ENCODE data around the gene EXD3. TPM values are rescaled to one million over a fixed set of nuclear protein-coding genes. Genes with fewer than 3 reads are reported as not detected.

EXD3 gene
- total and polyA plus RNA-seq, 2 of the 13 experiments (the other 11 are each of a cell fraction or from before 2014, with no cell fraction given): 2.7 to 4.8 TPM

DNA sequence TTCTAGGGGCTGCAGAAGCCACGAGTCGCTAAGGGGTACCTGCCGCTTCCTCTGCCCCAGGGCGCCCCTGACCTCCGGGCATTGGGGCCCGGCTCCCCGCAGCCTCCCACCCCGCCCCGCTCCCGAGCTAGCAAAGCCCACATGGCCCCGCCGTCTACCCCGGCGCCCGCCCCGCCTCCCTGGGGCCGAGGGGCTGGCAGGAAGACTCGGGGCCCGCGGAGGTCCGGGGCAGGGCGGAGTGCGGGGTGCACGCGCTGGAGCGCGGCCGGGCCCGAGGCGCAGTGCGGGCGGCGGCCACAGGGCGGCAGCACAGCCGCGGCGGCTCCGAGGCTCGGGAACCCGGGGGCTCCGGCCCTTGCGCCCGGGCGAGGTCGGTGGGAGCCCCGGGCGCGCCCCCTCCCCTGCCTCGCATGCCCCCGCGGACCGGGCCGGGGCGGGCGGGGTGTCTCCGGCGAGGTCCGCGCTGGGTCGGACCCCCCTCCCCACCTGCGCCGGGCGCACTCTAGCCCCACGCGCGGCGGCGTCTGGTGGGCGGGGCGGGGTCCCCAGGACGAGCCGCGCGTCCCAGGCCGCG, 127.6 kb downstream of the EXD3 start (continued):
- TF ChIP-seq KLF15 (CRISPR knock-in tag; IDR thresholded peaks at IDR 0.05; ENCODE audit: borderline replicate concordance) (0 out of 2 replicates have a peak, but pooled peaks have one; percentile 10), MAX (IDR thresholded peaks at IDR 0.05) (peak; percentile 67; the same call in 1 of the 2 replicates), TFDP1 (CRISPR knock-in tag; IDR thresholded peaks at IDR 0.05; ENCODE audit: borderline replicate concordance) (peak; percentile 1; the same call in 1 of the 2 replicates), ZFX (CRISPR knock-in tag; IDR thresholded peaks at IDR 0.05; ENCODE audit: low read depth) (0 out of 2 replicates have a peak, but pooled peaks have one; percentile 26), MLLT10 (CRISPR knock-in tag; IDR thresholded peaks at IDR 0.05) (no peak), ZNF777 (CRISPR knock-in tag; IDR thresholded peaks at IDR 0.05) (peak; percentile 41), ZNF232 (CRISPR knock-in tag; IDR thresholded peaks at IDR 0.05; ENCODE audit: borderline replicate concordance) (no peak), ZFY (CRISPR knock-in tag; IDR thresholded peaks at IDR 0.05) (peak; percentile 30), ZBTB7A (CRISPR knock-in tag; IDR thresholded peaks at IDR 0.05) (no peak), MTA1 (CRISPR knock-in tag; IDR thresholded peaks at IDR 0.05; ENCODE audit: borderline replicate concordance) (0 out of 2 replicates have a peak, but pooled peaks have one; percentile 6), MTA3 (CRISPR knock-in tag; IDR thresholded peaks at IDR 0.05) (no peak), ZNF441 (CRISPR knock-in tag; IDR thresholded peaks at IDR 0.05; ENCODE audit: borderline replicate concordance) (peak; percentile 97), RAD21 (CRISPR knock-in tag; IDR thresholded peaks at IDR 0.05) (peak; percentile 81), SP4 (CRISPR knock-in tag; IDR thresholded peaks at IDR 0.05) (0 out of 2 replicates have a peak, but pooled peaks have one; percentile 27), HMGXB4 (CRISPR knock-in tag; IDR thresholded peaks at IDR 0.05; ENCODE audit: borderline replicate concordance in 1 of 2, low read depth in 1 of 2) (0 out of 4 replicates have a peak, but pooled peaks of 1 of the 2 experiments have one; percentile 4), ZNF562 (CRISPR knock-in tag; IDR thresholded peaks at IDR 0.05; ENCODE audit: borderline replicate concordance) (no peak)
- TF ChIP-seq, protein P1, sequence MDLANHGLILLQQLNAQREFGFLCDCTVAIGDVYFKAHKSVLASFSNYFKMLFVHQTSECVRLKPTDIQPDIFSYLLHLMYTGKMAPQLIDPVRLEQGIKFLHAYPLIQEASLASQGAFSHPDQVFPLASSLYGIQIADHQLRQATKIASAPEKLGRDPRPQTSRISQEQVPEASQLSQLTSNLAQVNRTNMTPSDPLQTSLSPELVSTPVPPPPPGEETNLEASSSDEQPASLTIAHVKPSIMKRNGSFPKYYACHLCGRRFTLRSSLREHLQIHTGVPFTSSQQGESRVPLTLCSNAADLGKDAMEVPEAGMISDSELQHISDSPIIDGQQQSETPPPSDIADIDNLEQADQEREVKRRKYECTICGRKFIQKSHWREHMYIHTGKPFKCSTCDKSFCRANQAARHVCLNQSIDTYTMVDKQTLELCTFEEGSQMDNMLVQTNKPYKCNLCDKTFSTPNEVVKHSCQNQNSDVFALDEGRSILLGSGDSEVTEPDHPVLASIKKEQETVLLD (CRISPR knock-in tag; IDR thresholded peaks at IDR 0.05; ENCODE audit: low read depth): 0 out of 2 replicates have a peak, but pooled peaks have one; percentile 26
